Vagina (tissue), 2 donors: ENCODE data around the gene CYP4A22. TPM values are rescaled to one million over a fixed set of nuclear protein-coding genes. Genes with fewer than 3 reads are reported as not detected.

Experiments
- DNase-seq, 2 donors: peaks; one replicate each; pipeline ENCODE4 v3.0.0-alpha.2; 2017; ENCODE audit errors: extremely low spot score in 2 of 2
- H3K27ac ChIP-seq: fragments of 200-600 bp; sonication (generic); one replicate; pipeline ENCODE4 v1.5.1; 2019
- H3K27me3 ChIP-seq: fragments of 200-600 bp; sonication (generic); one replicate; pipeline ENCODE4 v1.5.1; 2019
- H3K36me3 ChIP-seq, 2 donors: fragments of 200-600 bp; sonication (generic); one replicate each; pipeline ENCODE4 v1.5.1; 2017 to 2019
- H3K4me1 ChIP-seq: fragments of 200-600 bp; sonication (generic); one replicate; pipeline ENCODE4 v1.5.1; 2019
- H3K4me3 ChIP-seq, 2 donors: fragments of 200-600 bp; sonication (generic); 1 replicate in 1 of 2; 2 replicates in 1 of 2; pipeline ENCODE4 v1.5.1; 2016 to 2019
- H3K9me3 ChIP-seq: fragments of 200-600 bp; sonication (generic); one replicate; pipeline ENCODE4 v1.5.1; 2019
- CTCF ChIP-seq, 3 experiments: fragments of 450-650 bp in 2 of 3; fragments of 200-600 bp in 1 of 3; sonication (generic) in 1 of 3; IDR thresholded peaks; one replicate each; pipeline ENCODE4 v1.5.1; 2017 to 2019; ENCODE audit warnings: antibody characterized with exemption in 3 of 3, mild to moderate bottlenecking in 2 of 3, moderate library complexity in 2 of 3
- POLR2A ChIP-seq, 2 donors: fragments of 450-650 bp; IDR thresholded peaks; one replicate each; pipeline ENCODE4 v1.6.1; 2017; ENCODE audit warnings: antibody characterized with exemption in 2 of 2, mild to moderate bottlenecking in 2 of 2, moderate library complexity in 2 of 2
- POLR2AphosphoS5 ChIP-seq, 2 donors: sonication (generic); formaldehyde crosslinking; IDR thresholded peaks; one replicate each; pipeline ENCODE4 v1.9.0; 2017; ENCODE audit warnings: antibody characterized with exemption in 2 of 2, mild to moderate bottlenecking in 2 of 2, low read depth in 1 of 2; ENCODE audit not compliant: insufficient read depth in 1 of 2
- intact Hi-C: fragments of 100-400 bp; cut with DNase I; formaldehyde crosslinking; loops from one replicate; pipeline ENCODE4 v1.15.1; 2023
- total RNA-seq: library from RNA; depleted of rRNA; stranded (reverse); fragments of >200 nt; gene quantifications from one replicate; pipeline ENCODE4 v1.2.3, GENCODE V29; 2016

Gene CYP4A22
- total RNA-seq, 1 donor from 2014 or later: not detected

- Histone ChIP-seq H3K9me3 (no peaks in the 10 kb centered on the region), H3K27ac (no peak overlapping the region), H3K36me3 (no peaks in the 10 kb centered on the region), H3K27me3 (no peaks in the 10 kb centered on the region), H3K4me3 (no peak overlapping the region), H3K4me1 (peaks cover 17% of the 10 kb centered on the region)
- no peak for DNase-seq
- intact Hi-C loops: no loop called here
- no peak for TF ChIP-seq CTCF (IDR thresholded peaks at IDR 0.05)
- TF ChIP-seq POLR2A (IDR thresholded peaks at IDR 0.05): no peak
- no peak for TF ChIP-seq POLR2AphosphoS5 (IDR thresholded peaks at IDR 0.05; ENCODE audit: insufficient read depth in 1 of 2, low read depth in 1 of 2)
These were observed 59.4 kb downstream of the CYP4A22 start for GRCh38 chr1:47196622-47197021.

- Histone ChIP-seq H3K4me1 (peaks cover 1% of the 10 kb centered on the region), H3K27me3 (peaks cover 4% of the 10 kb centered on the region), H3K36me3 (no peaks in the 10 kb centered on the region), H3K9me3 (no peaks in the 10 kb centered on the region), H3K27ac (no peak overlapping the region), H3K4me3 (no peak overlapping the region)
- TF ChIP-seq POLR2AphosphoS5 (IDR thresholded peaks at IDR 0.05; ENCODE audit: insufficient read depth in 1 of 2, low read depth in 1 of 2) (no peak), POLR2A (IDR thresholded peaks at IDR 0.05) (no peak)
- intact Hi-C loops: no loop called here
- DNase-seq: no peak
These were observed 61.0 kb downstream of the CYP4A22 start for GRCh38 chr1:47198214-47198613.

Other genes with a start within 250 kb of the CYP4A22 start
- not detected for gene CYP4A11, start 196.0 kb upstream of the CYP4A22 start, total RNA-seq
- 17.9 TPM for gene CYP4X1, start 113.8 kb upstream of the CYP4A22 start, total RNA-seq
- 1.2 TPM for gene CYP4Z1, start 70.2 kb upstream of the CYP4A22 start, total RNA-seq
- 55.2 TPM for gene PDZK1IP1, start 52.6 kb downstream of the CYP4A22 start, total RNA-seq
- gene TAL1, start 94.8 kb downstream of the CYP4A22 start, total RNA-seq: 7.1 TPM
- 3.9 TPM for gene STIL, start 176.7 kb downstream of the CYP4A22 start, total RNA-seq
- gene CMPK1, start 196.3 kb downstream of the CYP4A22 start, total RNA-seq: 79.3 TPM